Suprapubic skin (tissue), 4 donors: ENCODE data around the gene FAM89B. TPM values are rescaled to one million over a fixed set of nuclear protein-coding genes. Genes with fewer than 3 reads are reported as not detected.

Experiments
- DNase-seq, 2 donors: peaks; one replicate each; pipeline ENCODE4 v3.0.0-alpha.2; 2019; ENCODE audit warnings: low spot score in 2 of 2
- H3K27ac ChIP-seq: fragments of 200-600 bp; sonication (generic); one replicate; pipeline ENCODE4 v1.5.1; 2019
- H3K27me3 ChIP-seq: fragments of 200-600 bp; sonication (generic); one replicate; pipeline ENCODE4 v1.5.1; 2019
- H3K36me3 ChIP-seq: fragments of 200-600 bp; sonication (generic); one replicate; pipeline ENCODE4 v1.5.1; 2019
- H3K4me1 ChIP-seq: fragments of 200-600 bp; sonication (generic); one replicate; pipeline ENCODE4 v1.5.1; 2019
- H3K4me3 ChIP-seq: fragments of 200-600 bp; sonication (generic); one replicate; pipeline ENCODE4 v1.5.1; 2019; ENCODE audit warnings: mild to moderate bottlenecking
- H3K9me3 ChIP-seq: fragments of 200-600 bp; sonication (generic); one replicate; pipeline ENCODE4 v1.5.1; 2019
- EP300 ChIP-seq: sonication (generic); formaldehyde crosslinking; IDR thresholded peaks from one replicate; pipeline ENCODE4 v1.6.1; 2017; ENCODE audit warnings: antibody characterized with exemption
- POLR2A ChIP-seq, 2 donors: fragments of 450-650 bp; IDR thresholded peaks; one replicate each; pipeline ENCODE4 v1.6.1; 2017; ENCODE audit warnings: antibody characterized with exemption in 2 of 2, mild to moderate bottlenecking in 2 of 2, moderate library complexity in 2 of 2
- POLR2AphosphoS5 ChIP-seq, 3 donors: sonication (generic); formaldehyde crosslinking; IDR thresholded peaks; one replicate each; pipeline ENCODE4 v1.6.1; 2017; ENCODE audit warnings: antibody characterized with exemption in 3 of 3
- WGBS: methylation state at CpG from one replicate; pipeline ENCODE4 v1.1.5; 2018; 5-methylcytosine and 5-hydroxymethylcytosine counted together
- total RNA-seq, 4 donors: library from RNA; depleted of rRNA; stranded (reverse); fragments of >200 nt; gene quantifications; one replicate each; pipeline ENCODE4 v1.1.0, GENCODE V29; 2016
- TF ChIP-seq, protein P1 (sequence below), 2 donors: fragments of 200-600 bp in 1 of 2; fragments of 450-650 bp in 1 of 2; sonication (generic) in 1 of 2; IDR thresholded peaks; one replicate each; pipeline ENCODE4 v1.5.1; 2016 to 2019; ENCODE audit warnings: antibody characterized with exemption in 2 of 2, mild to moderate bottlenecking in 1 of 2, moderate library complexity in 1 of 2

Gene FAM89B
- total RNA-seq, 4 donors from 2014 or later: 45.2 to 103 (median 72.0) TPM

DNA sequence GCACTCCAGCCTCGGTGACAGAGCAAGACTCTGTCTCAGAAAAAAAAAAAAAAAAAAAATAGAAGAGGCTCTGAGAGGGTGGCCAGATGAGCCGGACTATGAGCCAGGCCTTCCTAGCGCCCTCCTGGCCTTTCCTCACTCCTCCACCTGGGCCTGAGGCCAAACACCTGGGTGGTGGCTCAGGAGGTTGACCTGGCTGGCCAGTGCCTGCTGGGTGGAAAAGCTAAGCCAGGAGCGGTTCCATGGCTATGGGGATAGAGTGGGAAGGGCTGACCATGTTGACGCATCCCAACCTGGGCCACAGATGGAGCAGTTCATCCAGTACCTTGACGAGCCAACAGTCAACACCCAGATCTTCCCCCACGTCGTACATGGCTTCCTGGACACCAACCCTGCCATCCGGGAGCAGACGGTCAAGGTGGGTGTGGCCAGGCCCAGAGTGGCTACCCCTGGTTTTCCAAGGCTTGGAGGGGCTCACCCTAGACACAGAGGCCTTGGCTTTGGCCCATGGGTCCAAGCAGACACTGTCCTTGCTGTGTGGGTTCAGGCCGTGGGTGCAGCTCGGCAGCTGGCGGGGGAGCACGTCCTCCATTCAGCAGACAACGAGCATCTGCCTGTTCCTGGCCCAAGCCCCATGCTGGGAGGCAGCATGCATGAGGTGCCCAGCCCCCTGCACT is 39.8 kb upstream of the FAM89B start:
- no peaks in the 10 kb centered on the region for H3K4me1 ChIP-seq
- TF ChIP-seq, protein P1, sequence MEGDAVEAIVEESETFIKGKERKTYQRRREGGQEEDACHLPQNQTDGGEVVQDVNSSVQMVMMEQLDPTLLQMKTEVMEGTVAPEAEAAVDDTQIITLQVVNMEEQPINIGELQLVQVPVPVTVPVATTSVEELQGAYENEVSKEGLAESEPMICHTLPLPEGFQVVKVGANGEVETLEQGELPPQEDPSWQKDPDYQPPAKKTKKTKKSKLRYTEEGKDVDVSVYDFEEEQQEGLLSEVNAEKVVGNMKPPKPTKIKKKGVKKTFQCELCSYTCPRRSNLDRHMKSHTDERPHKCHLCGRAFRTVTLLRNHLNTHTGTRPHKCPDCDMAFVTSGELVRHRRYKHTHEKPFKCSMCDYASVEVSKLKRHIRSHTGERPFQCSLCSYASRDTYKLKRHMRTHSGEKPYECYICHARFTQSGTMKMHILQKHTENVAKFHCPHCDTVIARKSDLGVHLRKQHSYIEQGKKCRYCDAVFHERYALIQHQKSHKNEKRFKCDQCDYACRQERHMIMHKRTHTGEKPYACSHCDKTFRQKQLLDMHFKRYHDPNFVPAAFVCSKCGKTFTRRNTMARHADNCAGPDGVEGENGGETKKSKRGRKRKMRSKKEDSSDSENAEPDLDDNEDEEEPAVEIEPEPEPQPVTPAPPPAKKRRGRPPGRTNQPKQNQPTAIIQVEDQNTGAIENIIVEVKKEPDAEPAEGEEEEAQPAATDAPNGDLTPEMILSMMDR (IDR thresholded peaks at IDR 0.05): no peak
- peaks cover 91% of the 10 kb centered on the region for H3K36me3 ChIP-seq
- no peaks in the 10 kb centered on the region for H3K9me3 ChIP-seq
- H3K27ac ChIP-seq: no peak overlapping the region
- H3K27me3 ChIP-seq: no peaks in the 10 kb centered on the region
- WGBS: 84% methylated on average over 8 of the region's 15 CpGs
- no peak for DNase-seq
- H3K4me3 ChIP-seq: no peak overlapping the region

DNA sequence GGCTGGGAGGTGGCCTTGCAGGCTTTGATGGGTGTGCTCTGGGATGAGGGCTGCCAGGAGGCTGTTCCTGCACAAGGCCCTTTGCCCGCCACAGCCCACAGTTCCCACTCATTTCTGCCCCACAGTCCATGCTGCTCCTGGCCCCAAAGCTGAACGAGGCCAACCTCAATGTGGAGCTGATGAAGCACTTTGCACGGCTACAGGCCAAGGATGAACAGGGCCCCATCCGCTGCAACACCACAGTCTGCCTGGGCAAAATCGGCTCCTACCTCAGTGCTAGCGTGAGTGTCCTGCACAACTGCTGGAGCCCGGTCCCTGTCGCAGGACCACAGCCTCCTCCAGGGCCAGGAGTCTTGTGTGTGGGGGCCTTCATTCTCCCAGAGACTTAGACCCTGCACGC is 37.2 kb upstream of the FAM89B start:
- no peak overlapping the region for H3K4me3 ChIP-seq
- H3K36me3 ChIP-seq: peaks cover 81% of the 10 kb centered on the region
- H3K9me3 ChIP-seq: no peaks in the 10 kb centered on the region
- WGBS: 83% methylated on average over 1 of the region's 9 CpGs
- peaks cover 15% of the 10 kb centered on the region for H3K4me1 ChIP-seq
- TF ChIP-seq POLR2A (IDR thresholded peaks at IDR 0.05) (no peak), POLR2AphosphoS5 (IDR thresholded peaks at IDR 0.05) (no peak), EP300 (no peak)
- TF ChIP-seq, protein P1 (IDR thresholded peaks at IDR 0.05): no peak
- no peak overlapping the region for H3K27ac ChIP-seq
- DNase-seq: no peak
- H3K27me3 ChIP-seq: no peaks in the 10 kb centered on the region

DNA sequence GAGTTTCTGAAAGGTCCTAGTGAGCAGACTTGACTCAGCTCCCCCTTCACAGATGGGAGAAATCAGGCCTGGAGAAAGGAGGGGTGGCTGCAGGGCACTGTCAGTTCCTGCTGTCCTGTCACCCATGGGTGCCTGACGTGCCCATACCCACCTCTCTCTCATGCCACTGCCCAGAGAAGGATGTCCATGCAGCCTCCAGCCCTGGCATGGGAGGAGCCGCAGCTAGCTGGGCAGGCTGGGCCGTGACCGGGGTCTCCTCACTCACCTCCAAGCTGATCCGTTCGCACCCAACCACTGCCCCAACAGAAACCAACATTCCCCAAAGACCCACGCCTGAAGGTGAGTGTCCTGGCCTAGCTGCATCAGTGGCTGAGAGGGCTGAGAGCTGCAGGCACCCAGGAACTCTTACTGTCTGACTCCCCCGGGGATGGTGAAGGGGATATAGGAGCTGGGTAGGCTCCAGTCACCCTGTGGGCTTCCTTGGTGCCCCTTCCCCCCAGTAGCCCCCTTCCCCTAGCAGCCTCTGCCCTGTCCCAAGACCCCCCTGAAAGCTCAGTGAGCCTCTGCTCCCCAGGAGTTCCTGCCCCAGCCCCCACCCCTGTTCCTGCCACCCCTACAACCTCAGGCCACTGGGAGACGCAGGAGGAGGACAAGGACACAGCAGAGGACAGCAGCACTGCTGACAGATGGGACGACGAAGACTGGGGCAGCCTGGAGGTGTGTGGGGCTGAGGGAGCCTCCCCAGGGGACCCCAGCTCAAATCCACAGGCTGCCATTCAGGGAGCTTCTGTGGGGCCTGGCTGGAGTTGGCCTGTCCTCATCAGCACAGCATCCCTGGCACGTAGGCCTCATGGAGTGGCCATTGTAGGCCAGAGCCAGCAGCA is 35.7 kb upstream of the FAM89B start:
- Histone ChIP-seq H3K9me3 (no peaks in the 10 kb centered on the region), H3K4me1 (peaks cover 29% of the 10 kb centered on the region), H3K4me3 (no peak overlapping the region), H3K36me3 (peaks cover 66% of the 10 kb centered on the region), H3K27me3 (no peaks in the 10 kb centered on the region), H3K27ac (no peak overlapping the region)
- WGBS: 79% methylated on average over 7 of the region's 12 CpGs
- DNase-seq: no peak
- TF ChIP-seq POLR2AphosphoS5 (IDR thresholded peaks at IDR 0.05) (no peak), EP300 (no peak), POLR2A (IDR thresholded peaks at IDR 0.05) (no peak)
- TF ChIP-seq, protein P1 (IDR thresholded peaks at IDR 0.05): no peak

DNA sequence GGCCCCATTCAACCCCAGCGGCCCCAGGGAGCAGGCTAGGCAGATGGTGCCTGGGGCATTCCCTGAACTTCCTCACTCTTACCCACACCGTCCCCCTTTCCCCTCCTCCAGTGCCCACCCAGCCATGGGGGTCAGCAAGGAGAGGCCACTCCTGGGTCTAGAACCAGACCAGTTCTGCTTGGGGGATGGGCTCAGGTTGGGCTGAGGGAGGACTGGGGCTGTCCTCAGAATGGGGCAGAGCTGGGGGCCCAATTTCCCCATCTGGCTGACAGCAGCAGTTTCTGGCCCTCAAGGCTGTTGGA is 35.1 kb upstream of the FAM89B start:
- Histone ChIP-seq H3K4me1 (peaks cover 33% of the 10 kb centered on the region), H3K36me3 (peaks cover 60% of the 10 kb centered on the region), H3K9me3 (no peaks in the 10 kb centered on the region), H3K27ac (no peak overlapping the region), H3K4me3 (no peak overlapping the region), H3K27me3 (no peaks in the 10 kb centered on the region)
- no peak for TF ChIP-seq EP300
- no peak for TF ChIP-seq POLR2A (IDR thresholded peaks at IDR 0.05)
- TF ChIP-seq POLR2AphosphoS5 (IDR thresholded peaks at IDR 0.05): no peak
- TF ChIP-seq, protein P1 (IDR thresholded peaks at IDR 0.05): no peak
- WGBS: 65% methylated on average over 2 of the region's 2 CpGs
- DNase-seq: no peak

DNA sequence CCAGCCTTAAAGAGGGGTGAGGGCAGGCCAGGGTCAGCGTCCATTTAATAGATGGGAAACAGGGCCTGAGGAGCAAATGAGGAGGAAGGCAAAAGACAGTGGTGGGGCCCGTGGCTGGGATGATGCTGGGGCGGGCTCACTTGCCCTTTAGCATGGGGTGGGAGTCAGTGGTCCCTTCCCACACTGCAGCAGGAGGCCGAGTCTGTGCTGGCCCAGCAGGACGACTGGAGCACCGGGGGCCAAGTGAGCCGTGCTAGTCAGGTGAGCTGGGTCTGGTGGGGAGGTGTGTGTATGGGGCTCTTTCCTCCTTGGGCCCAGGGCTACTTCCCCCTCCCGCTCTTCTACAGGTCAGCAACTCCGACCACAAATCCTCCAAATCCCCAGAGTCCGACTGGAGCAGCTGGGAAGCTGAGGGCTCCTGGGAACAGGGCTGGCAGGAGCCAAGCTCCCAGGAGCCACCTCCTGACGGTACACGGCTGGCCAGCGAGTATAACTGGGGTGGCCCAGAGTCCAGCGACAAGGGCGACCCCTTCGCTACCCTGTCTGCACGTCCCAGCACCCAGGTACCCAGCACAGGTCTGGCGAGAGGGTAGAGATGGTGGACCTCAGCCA is 34.6 kb upstream of the FAM89B start:
- TF ChIP-seq, protein P1 (IDR thresholded peaks at IDR 0.05): no peak
- no peak for TF ChIP-seq POLR2A (IDR thresholded peaks at IDR 0.05)
- no peak for TF ChIP-seq EP300
- TF ChIP-seq POLR2AphosphoS5 (IDR thresholded peaks at IDR 0.05): no peak
- DNase-seq: no peak
- H3K27me3 ChIP-seq: no peaks in the 10 kb centered on the region
- H3K27ac ChIP-seq: no peak overlapping the region
- peaks cover 33% of the 10 kb centered on the region for H3K4me1 ChIP-seq
- peaks cover 55% of the 10 kb centered on the region for H3K36me3 ChIP-seq
- 85% methylated on average over 9 of the region's 18 CpGs for WGBS
- no peak overlapping the region for H3K4me3 ChIP-seq
- H3K9me3 ChIP-seq: no peaks in the 10 kb centered on the region
